Stimulated activated naive CD8-positive, alpha-beta T cell treated with anti-CD3 and anti-CD28 coated beads, Interleukin-15, amount 100 ng/mL, for 72 hours (primary cell): Measurements from ENCODE around the gene MCOLN2.

Experiments used
- ATAC-seq: fragments of 150-1000 bp; cut with Tn5 transposase; 2 replicates; pipeline ENCODE4 v1.10.0; 2021; ENCODE audit warnings: mild to moderate bottlenecking, moderate library complexity
- DNase-seq, 2 donors: peaks; one replicate each; pipeline ENCODE4 v3.0.0; 2021 to 2022
- H3K27ac Mint-ChIP-seq, 2 donors: one replicate each; pipeline ENCODE4 v1.8.0; 2022; ENCODE audit warnings: mild to moderate bottlenecking in 2 of 2, mixed read lengths in 2 of 2, moderate library complexity in 2 of 2
- H3K27me3 Mint-ChIP-seq: one replicate; pipeline ENCODE4 v1.8.0; 2022; ENCODE audit warnings: mixed read lengths
- H3K4me1 Mint-ChIP-seq: one replicate; pipeline ENCODE4 v1.8.0; 2022; ENCODE audit warnings: mild to moderate bottlenecking, mixed read lengths
- H3K4me3 Mint-ChIP-seq, 2 donors: one replicate each; pipeline ENCODE4 v1.8.0; 2022; ENCODE audit warnings: mild to moderate bottlenecking in 2 of 2, mixed read lengths in 2 of 2, moderate library complexity in 1 of 2
- H3K9me3 Mint-ChIP-seq, 2 donors: one replicate each; pipeline ENCODE4 v1.8.0; 2022; ENCODE audit warnings: mixed read lengths in 2 of 2

Gene MCOLN2

GRCh38 chr1:84968101-84968500, 28.8 kb downstream of the MCOLN2 start:
- no peak overlapping the region for H3K27ac Mint-ChIP-seq
- DNase-seq, result no peak
- no peaks in the 10 kb centered on the region for H3K27me3 Mint-ChIP-seq
- no peak for ATAC-seq
- no peak overlapping the region for H3K4me3 Mint-ChIP-seq
- H3K4me1 Mint-ChIP-seq, result peaks cover 44% of the 10 kb centered on the region
- no peaks in the 10 kb centered on the region for H3K9me3 Mint-ChIP-seq

GRCh38 chr1:84967666-84968065, 29.2 kb downstream of the MCOLN2 start:
- H3K4me1 Mint-ChIP-seq, result peaks cover 40% of the 10 kb centered on the region
- H3K27me3 Mint-ChIP-seq, result no peaks in the 10 kb centered on the region
- no peak for ATAC-seq
- H3K4me3 Mint-ChIP-seq, result no peak overlapping the region
- H3K9me3 Mint-ChIP-seq, result no peaks in the 10 kb centered on the region
- DNase-seq, result no peak
- no peak overlapping the region for H3K27ac Mint-ChIP-seq

GRCh38 chr1:84963021-84963420, 33.9 kb downstream of the MCOLN2 start:
- H3K27me3 Mint-ChIP-seq, result no peaks in the 10 kb centered on the region
- ATAC-seq (no peak), DNase-seq (no peak)
- no peak overlapping the region for H3K27ac Mint-ChIP-seq
- H3K4me3 Mint-ChIP-seq, result no peak overlapping the region
- H3K9me3 Mint-ChIP-seq, result no peaks in the 10 kb centered on the region
- peaks cover 14% of the 10 kb centered on the region for H3K4me1 Mint-ChIP-seq

- no peak for DNase-seq
- ATAC-seq, result no peak
- H3K27ac Mint-ChIP-seq, result no peak overlapping the region
- H3K27me3 Mint-ChIP-seq, result peaks cover 8% of the 10 kb centered on the region
- H3K4me1 Mint-ChIP-seq, result peaks cover 20% of the 10 kb centered on the region
- no peaks in the 10 kb centered on the region for H3K9me3 Mint-ChIP-seq
- H3K4me3 Mint-ChIP-seq, result no peak overlapping the region
Observed at GRCh38 chr1:84961316-84961715, 35.6 kb downstream of the MCOLN2 start.

GRCh38 chr1:84960371-84960770, 36.5 kb downstream of the MCOLN2 start:
- no peak for DNase-seq

GRCh38 chr1:84959294-84959693, 37.6 kb downstream of the MCOLN2 start:
- Mint-ChIP-seq H3K27me3 (peaks cover 17% of the 10 kb centered on the region), H3K9me3 (no peaks in the 10 kb centered on the region), H3K4me1 (peaks cover 20% of the 10 kb centered on the region), H3K4me3 (peak overlapping the region in 1 of 2 donors; percentile 1), H3K27ac (peak overlapping the region; percentile 20 to 49)
- ATAC-seq, result peak; percentile 97
- DNase-seq, result peak; percentile 16 to 52

More at GRCh38 chr1:84960371-84960770, 36.5 kb downstream of the MCOLN2 start:
- ATAC-seq, result no peak
- Mint-ChIP-seq H3K9me3 (no peaks in the 10 kb centered on the region), H3K4me3 (no peak overlapping the region), H3K27ac (no peak overlapping the region), H3K27me3 (peaks cover 12% of the 10 kb centered on the region), H3K4me1 (peaks cover 20% of the 10 kb centered on the region)

- no peak for ATAC-seq
- Mint-ChIP-seq H3K4me3 (no peak overlapping the region), H3K9me3 (no peaks in the 10 kb centered on the region), H3K4me1 (peaks cover 20% of the 10 kb centered on the region), H3K27ac (no peak overlapping the region), H3K27me3 (peaks cover 17% of the 10 kb centered on the region)
- DNase-seq, result no peak
Observed at GRCh38 chr1:84957966-84958365, 38.9 kb downstream of the MCOLN2 start.

- no peak for ATAC-seq
- H3K4me1 Mint-ChIP-seq, result peaks cover 20% of the 10 kb centered on the region
- no peak overlapping the region for H3K4me3 Mint-ChIP-seq
- peaks cover 17% of the 10 kb centered on the region for H3K27me3 Mint-ChIP-seq
- H3K9me3 Mint-ChIP-seq, result no peaks in the 10 kb centered on the region
- no peak overlapping the region for H3K27ac Mint-ChIP-seq
- DNase-seq, result no peak
Observed at GRCh38 chr1:84956655-84957054, 40.3 kb downstream of the MCOLN2 start.

- Mint-ChIP-seq H3K27me3 (peaks cover 19% of the 10 kb centered on the region), H3K4me1 (peaks cover 20% of the 10 kb centered on the region), H3K27ac (no peak overlapping the region), H3K9me3 (peaks cover 0 to 1% of the 10 kb centered on the region in 2 donors), H3K4me3 (no peak overlapping the region)
- DNase-seq (no peak), ATAC-seq (no peak)
Observed at GRCh38 chr1:84956097-84956496, 40.8 kb downstream of the MCOLN2 start.

- peaks cover 8% of the 10 kb centered on the region for H3K27me3 Mint-ChIP-seq
- peaks cover 0 to 7% of the 10 kb centered on the region in 2 donors for H3K9me3 Mint-ChIP-seq
- no peak overlapping the region for H3K27ac Mint-ChIP-seq
- no peak overlapping the region for H3K4me3 Mint-ChIP-seq
- H3K4me1 Mint-ChIP-seq, result peaks cover 29% of the 10 kb centered on the region
- ATAC-seq (no peak), DNase-seq (no peak)
Observed at GRCh38 chr1:84949664-84950063, 47.2 kb downstream of the MCOLN2 start.

- Mint-ChIP-seq H3K27me3 (peaks cover 8% of the 10 kb centered on the region), H3K4me3 (no peak overlapping the region), H3K9me3 (peaks cover 0 to 7% of the 10 kb centered on the region in 2 donors), H3K27ac (no peak overlapping the region), H3K4me1 (peaks cover 35% of the 10 kb centered on the region)
- no peak for DNase-seq
- ATAC-seq, result no peak
Observed at GRCh38 chr1:84947536-84948410, 49.1 kb downstream of the MCOLN2 start.

- no peak overlapping the region for H3K27ac Mint-ChIP-seq
- H3K4me3 Mint-ChIP-seq, result no peak overlapping the region
- H3K4me1 Mint-ChIP-seq, result peaks cover 35% of the 10 kb centered on the region
- ATAC-seq, result no peak
- no peak for DNase-seq
- H3K27me3 Mint-ChIP-seq, result peaks cover 8% of the 10 kb centered on the region
- H3K9me3 Mint-ChIP-seq, result peaks cover 0 to 7% of the 10 kb centered on the region in 2 donors
Observed at GRCh38 chr1:84946631-84947030, 50.3 kb downstream of the MCOLN2 start.

GRCh38 chr1:84944767-84945486, 52.0 kb downstream of the MCOLN2 start:
- peaks cover 35% of the 10 kb centered on the region for H3K4me1 Mint-ChIP-seq
- H3K27ac Mint-ChIP-seq, result peak overlapping the region; percentile 77 to 93
- H3K4me3 Mint-ChIP-seq, result peak overlapping the region; percentile 69 to 73
- ATAC-seq (peak; percentile 92), DNase-seq (peak; percentile 74 to 77)
- H3K27me3 Mint-ChIP-seq, result no peaks in the 10 kb centered on the region
- no peaks in the 10 kb centered on the region for H3K9me3 Mint-ChIP-seq

GRCh38 chr1:84941843-84942242, 55.1 kb downstream of the MCOLN2 start:
- Mint-ChIP-seq H3K27ac (no peak overlapping the region), H3K9me3 (no peaks in the 10 kb centered on the region)
- no peak for ATAC-seq

GRCh38 chr1:84940481-84940880, 56.4 kb downstream of the MCOLN2 start:
- H3K4me1 Mint-ChIP-seq, result peaks cover 15% of the 10 kb centered on the region
- no peak overlapping the region for H3K4me3 Mint-ChIP-seq
- DNase-seq (no peak), ATAC-seq (no peak)
- H3K27ac Mint-ChIP-seq, result no peak overlapping the region
- no peaks in the 10 kb centered on the region for H3K27me3 Mint-ChIP-seq
- no peaks in the 10 kb centered on the region for H3K9me3 Mint-ChIP-seq

More at GRCh38 chr1:84941843-84942242, 55.1 kb downstream of the MCOLN2 start:
- no peak for DNase-seq
- Mint-ChIP-seq H3K27me3 (no peaks in the 10 kb centered on the region), H3K4me1 (peaks cover 24% of the 10 kb centered on the region), H3K4me3 (no peak overlapping the region)

- H3K4me3 Mint-ChIP-seq, result no peak overlapping the region
- no peak for ATAC-seq
Observed at GRCh38 chr1:84939761-84940160, 57.2 kb downstream of the MCOLN2 start.

More at GRCh38 chr1:84939761-84940160, 57.2 kb downstream of the MCOLN2 start:
- H3K9me3 Mint-ChIP-seq, result no peaks in the 10 kb centered on the region
- DNase-seq, result no peak
- no peaks in the 10 kb centered on the region for H3K27me3 Mint-ChIP-seq
- H3K27ac Mint-ChIP-seq, result no peak overlapping the region
- peaks cover 8% of the 10 kb centered on the region for H3K4me1 Mint-ChIP-seq
